HCT116 (cell line): Measurements from ENCODE around the gene MED27. TPM values are rescaled to one million over a fixed set of nuclear protein-coding genes. Genes with fewer than 3 reads are reported as not detected.

Experiments
- ATAC-seq: fragments of 200-7000 bp; cut with Tn5 transposase; 2 replicates; pipeline ENCODE4 v1.9.1; 2020; ENCODE audit warnings: mild to moderate bottlenecking, moderate library complexity
- BruUV-seq: library from RNA; stranded (reverse); fragments of 400-500 nt; replicated peaks from 2 replicates; lab custom pipeline; 2021; lab: Mats Ljungman, UMichigan
- CTCF ChIA-PET: fragments of 300-600 bp; sonication (Branson Sonifier 250); formaldehyde crosslinking; loops from one replicate; lab custom pipeline; 2021; ENCODE audit warnings: antibody characterized with exemption; lab: Charles Lee
- POLR2A ChIA-PET: fragments of 300-600, 350-600 bp; sonication (Branson Sonifier 250); formaldehyde crosslinking; loops from one replicate; lab custom pipeline; 2021; ENCODE audit warnings: antibody characterized with exemption; lab: Charles Lee
- RAD21 ChIA-PET, 2 experiments: fragments of 300-600 bp; sonication (Branson Sonifier 250); formaldehyde crosslinking; loops; one replicate each; lab custom pipeline; 2023; ENCODE audit warnings: low total read pairs in 2 of 2; ENCODE audit not compliant: uncharacterized antibody in 2 of 2, unreplicated experiment in 2 of 2, low non-redundant PET in 1 of 2; lab: Charles Lee
- DNase-seq: peaks from one replicate; pipeline ENCODE4 v3.0.0-alpha.2; 2010; ENCODE audit warnings: low read depth, low spot score
- H2AFZ ChIP-seq: fragments of 200-600 bp; shearing (Covaris generic), sonication (generic); 2 replicates; pipeline ENCODE4 v1.6.1; 2017; ENCODE audit warnings: low read depth, mixed run types, mixed read lengths, antibody characterized with exemption, low read length; ENCODE audit not compliant: poor library complexity, severe bottlenecking
- H3K27ac ChIP-seq: 2 replicates; pipeline ENCODE4 v1.5.1; 2012; ENCODE audit warnings: low read depth, low read length
- H3K27me3 ChIP-seq: fragments of 200-600 bp; sonication (generic); 2 replicates; pipeline ENCODE4 v1.6.1; 2016; ENCODE audit warnings: mixed run types, low read length, mixed read lengths; ENCODE audit not compliant: insufficient read depth
- H3K36me3 ChIP-seq, 2 experiments: fragments of 200-500 bp in 1 of 2; fragments of 200-600 bp in 1 of 2; sonication (Bioruptor generic) in 1 of 2; sonication (generic) in 1 of 2; 2 replicates each; pipeline versions ENCODE4 v1.5.1 to v1.6.1; 2014 to 2016; ENCODE audit warnings: low read length in 2 of 2, inconsistent platforms in 1 of 2, mixed read lengths in 1 of 2, mixed run types in 1 of 2; ENCODE audit not compliant: insufficient read depth in 2 of 2, control insufficient read depth in 1 of 2
- H3K4me1 ChIP-seq, 2 experiments: fragments of 200-600 bp in 1 of 2; sonication (generic) in 1 of 2; 2 replicates each; pipeline versions ENCODE4 v1.5.1 to v1.6.1; 2012 to 2017; ENCODE audit warnings: low read length in 2 of 2, inconsistent platforms in 1 of 2, mild to moderate bottlenecking in 1 of 2, mixed read lengths in 1 of 2, mixed run types in 1 of 2, moderate library complexity in 1 of 2; ENCODE audit not compliant: insufficient read depth in 2 of 2, control insufficient read depth in 1 of 2
- H3K4me2 ChIP-seq: fragments of 200-600 bp; sonication (generic); 2 replicates; pipeline ENCODE4 v1.6.1; 2017; ENCODE audit warnings: mixed run types, low read length, mixed read lengths
- H3K4me3 ChIP-seq, 2 experiments: fragments of 200-600 bp in 1 of 2; sonication (generic) in 1 of 2; replicated peaks in 1 of 2; 2 replicates each; pipeline ENCODE4 v1.5.1; 2011 to 2016; ENCODE audit warnings: low read length in 2 of 2, control low read depth in 1 of 2, low read depth in 1 of 2, mild to moderate bottlenecking in 1 of 2, mixed read lengths in 1 of 2, mixed run types in 1 of 2
- H3K79me2 ChIP-seq: fragments of 200-600 bp; sonication (generic); 2 replicates; pipeline ENCODE4 v1.6.1; 2017; ENCODE audit warnings: mild to moderate bottlenecking, mixed run types, low read length, moderate library complexity, mixed read lengths; ENCODE audit not compliant: insufficient read depth
- H3K9ac ChIP-seq: fragments of 200-600 bp; sonication (generic); 2 replicates; pipeline ENCODE4 v1.6.1; 2016; ENCODE audit warnings: low read length, mixed read lengths
- H3K9me2 ChIP-seq: fragments of 200-600 bp; sonication (generic), shearing (Covaris generic); 2 replicates; pipeline ENCODE4 v1.6.1; 2017; ENCODE audit warnings: mixed run types, mild to moderate bottlenecking, moderate library complexity; ENCODE audit not compliant: insufficient read depth
- H3K9me3 ChIP-seq, 2 experiments: fragments of 200-500 bp in 1 of 2; fragments of 200-600 bp in 1 of 2; sonication (Bioruptor generic) in 1 of 2; sonication (generic) in 1 of 2; 2 replicates each; pipeline ENCODE4 v1.6.1; 2014 to 2017; ENCODE audit warnings: low read length in 2 of 2, mixed read lengths in 2 of 2, inconsistent platforms in 1 of 2, low read depth in 1 of 2, mild to moderate bottlenecking in 1 of 2, mixed run types in 1 of 2, moderate library complexity in 1 of 2; ENCODE audit not compliant: control insufficient read depth in 1 of 2, insufficient read depth in 1 of 2
- H4K20me1 ChIP-seq: fragments of 200-600 bp; sonication (generic), shearing (Covaris generic); 2 replicates; pipeline ENCODE4 v1.6.1; 2017; ENCODE audit warnings: mixed run types, mild to moderate bottlenecking, moderate library complexity; ENCODE audit not compliant: insufficient read depth
- CBX3 ChIP-seq: IDR thresholded peaks from 2 replicates; pipeline ENCODE4 v1.6.1; 2012; ENCODE audit warnings: low read depth
- CEBPB ChIP-seq: IDR thresholded peaks from 2 replicates; pipeline ENCODE4 v1.6.1; 2012; ENCODE audit warnings: low read depth
- EGR1 ChIP-seq: IDR thresholded peaks from 2 replicates; pipeline ENCODE4 v1.6.1; 2012; ENCODE audit warnings: low read depth
- EZH2phosphoT487 ChIP-seq: fragments of 200-600 bp; IDR thresholded peaks from 2 replicates; pipeline ENCODE4 v1.6.1; 2018; ENCODE audit warnings: antibody characterized with exemption, borderline replicate concordance
- FOSL1 ChIP-seq: IDR thresholded peaks from 2 replicates; pipeline ENCODE4 v1.6.1; 2012; ENCODE audit warnings: low read depth
- JUND ChIP-seq: IDR thresholded peaks from 2 replicates; pipeline ENCODE4 v1.6.1; 2012
- POLR2AphosphoS5 ChIP-seq: IDR thresholded peaks from 2 replicates; pipeline ENCODE4 v1.6.1; 2011; ENCODE audit warnings: mild to moderate bottlenecking, low read depth, low read length, moderate library complexity
- SIN3A ChIP-seq: IDR thresholded peaks from 2 replicates; pipeline ENCODE4 v1.6.1; 2012; ENCODE audit warnings: low read depth
- SP1 ChIP-seq: IDR thresholded peaks from 2 replicates; pipeline ENCODE4 v1.6.1; 2012; ENCODE audit warnings: low read depth
- SRF ChIP-seq: IDR thresholded peaks from 2 replicates; pipeline ENCODE4 v1.6.1; 2012; ENCODE audit warnings: low read depth
- TCF7L2 ChIP-seq: IDR thresholded peaks from 2 replicates; pipeline ENCODE4 v1.7.0; 2011; ENCODE audit warnings: borderline replicate concordance, inconsistent platforms; ENCODE audit not compliant: insufficient read depth, insufficient read length; ENCODE audit errors: extremely low read depth
- ZFX ChIP-seq: fragments of 450-650 bp; IDR thresholded peaks from 2 replicates; pipeline ENCODE4 v1.6.1; 2017
- ZNF274 ChIP-seq: fragments of 200-500 bp; sonication (Bioruptor generic); IDR thresholded peaks from 2 replicates; pipeline ENCODE4 v1.6.1; 2014; ENCODE audit warnings: mild to moderate bottlenecking, low read depth, low read length, inconsistent platforms
- intact Hi-C: fragments of 100-400 bp; cut with micrococcal nuclease; formaldehyde crosslinking; loops from 2 replicates; pipeline ENCODE4 v1.10.0; 2022
- total RNA-seq: library from RNA; stranded (reverse); gene quantifications from one replicate; pipeline ENCODE4 v1.2.1, GENCODE V29; 2021; ENCODE audit not compliant: unreplicated experiment
- TF ChIP-seq, protein P1 (sequence below): IDR thresholded peaks from 2 replicates; pipeline ENCODE4 v1.6.1; 2012; ENCODE audit warnings: low read depth
- TF ChIP-seq, protein P2 (sequence below): IDR thresholded peaks from 2 replicates; pipeline ENCODE4 v1.6.1; 2012

The MED27 gene
- total RNA-seq, 1 experiment from 2014 or later = 26.9 TPM

GRCh38 chr9:132048201-132048600 lies 31.5 kb downstream of the MED27 start:
- Histone ChIP-seq H3K9ac (no peak overlapping the region), H3K9me2 (no peaks in the 10 kb centered on the region), H4K20me1 (no peaks in the 10 kb centered on the region), H3K9me3 (no peaks in the 10 kb centered on the region), H3K4me3 (no peak overlapping the region), H3K27ac (no peak overlapping the region), H3K4me2 (no peak overlapping the region), H3K4me1 (no peaks in the 10 kb centered on the region), H3K36me3 (no peaks in the 10 kb centered on the region), H2AFZ (no peak overlapping the region), H3K27me3 (no peaks in the 10 kb centered on the region), H3K79me2 (peaks cover 42% of the 10 kb centered on the region)
- no peak for DNase-seq
- ChIA-PET POLR2A (no interaction called here), CTCF (no interaction called here), RAD21 (no interaction called here)
- intact Hi-C loops = no loop called here
- no peak for TF ChIP-seq ZFX
- no peak for TF ChIP-seq TCF7L2
- TF ChIP-seq POLR2AphosphoS5 = no peak
- TF ChIP-seq JUND = no peak
- TF ChIP-seq EZH2phosphoT487 = no peak
- no peak for TF ChIP-seq CEBPB
- TF ChIP-seq ZNF274 = no peak
- TF ChIP-seq SP1 = no peak
- no peak for ATAC-seq
- no TSS peak for BruUV-seq

GRCh38 chr9:132046456-132046855 lies 33.2 kb downstream of the MED27 start:
- no peak for ATAC-seq
- no peak overlapping the region for H3K4me3 ChIP-seq
- DNase-seq = no peak
- H3K4me1 ChIP-seq = peaks cover 6 to 13% of the 10 kb centered on the region in 2 experiments
- TF ChIP-seq SIN3A (no peak), EGR1 (no peak), ZFX (no peak), POLR2AphosphoS5 (no peak), SP1 (no peak), CBX3 (no peak), JUND (no peak), FOSL1 (no peak), SRF (no peak)
- TF ChIP-seq, protein P1, sequence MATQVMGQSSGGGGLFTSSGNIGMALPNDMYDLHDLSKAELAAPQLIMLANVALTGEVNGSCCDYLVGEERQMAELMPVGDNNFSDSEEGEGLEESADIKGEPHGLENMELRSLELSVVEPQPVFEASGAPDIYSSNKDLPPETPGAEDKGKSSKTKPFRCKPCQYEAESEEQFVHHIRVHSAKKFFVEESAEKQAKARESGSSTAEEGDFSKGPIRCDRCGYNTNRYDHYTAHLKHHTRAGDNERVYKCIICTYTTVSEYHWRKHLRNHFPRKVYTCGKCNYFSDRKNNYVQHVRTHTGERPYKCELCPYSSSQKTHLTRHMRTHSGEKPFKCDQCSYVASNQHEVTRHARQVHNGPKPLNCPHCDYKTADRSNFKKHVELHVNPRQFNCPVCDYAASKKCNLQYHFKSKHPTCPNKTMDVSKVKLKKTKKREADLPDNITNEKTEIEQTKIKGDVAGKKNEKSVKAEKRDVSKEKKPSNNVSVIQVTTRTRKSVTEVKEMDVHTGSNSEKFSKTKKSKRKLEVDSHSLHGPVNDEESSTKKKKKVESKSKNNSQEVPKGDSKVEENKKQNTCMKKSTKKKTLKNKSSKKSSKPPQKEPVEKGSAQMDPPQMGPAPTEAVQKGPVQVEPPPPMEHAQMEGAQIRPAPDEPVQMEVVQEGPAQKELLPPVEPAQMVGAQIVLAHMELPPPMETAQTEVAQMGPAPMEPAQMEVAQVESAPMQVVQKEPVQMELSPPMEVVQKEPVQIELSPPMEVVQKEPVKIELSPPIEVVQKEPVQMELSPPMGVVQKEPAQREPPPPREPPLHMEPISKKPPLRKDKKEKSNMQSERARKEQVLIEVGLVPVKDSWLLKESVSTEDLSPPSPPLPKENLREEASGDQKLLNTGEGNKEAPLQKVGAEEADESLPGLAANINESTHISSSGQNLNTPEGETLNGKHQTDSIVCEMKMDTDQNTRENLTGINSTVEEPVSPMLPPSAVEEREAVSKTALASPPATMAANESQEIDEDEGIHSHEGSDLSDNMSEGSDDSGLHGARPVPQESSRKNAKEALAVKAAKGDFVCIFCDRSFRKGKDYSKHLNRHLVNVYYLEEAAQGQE = no peak
- TF ChIP-seq, protein P2, sequence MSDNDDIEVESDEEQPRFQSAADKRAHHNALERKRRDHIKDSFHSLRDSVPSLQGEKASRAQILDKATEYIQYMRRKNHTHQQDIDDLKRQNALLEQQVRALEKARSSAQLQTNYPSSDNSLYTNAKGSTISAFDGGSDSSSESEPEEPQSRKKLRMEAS = no peak
- H3K4me2 ChIP-seq = no peak overlapping the region
- ChIA-PET CTCF (interaction anchor here (0.8 kb wide), 1 partner anchor 213 kb away, joined by 4 read pairs; no protein-coding TSS in a partner anchor), RAD21 (no interaction called here), POLR2A (no interaction called here)
- intact Hi-C loops = no loop called here
- no peaks in the 10 kb centered on the region for H3K9me3 ChIP-seq
- H3K9me2 ChIP-seq = no peaks in the 10 kb centered on the region
- no peaks in the 10 kb centered on the region for H3K36me3 ChIP-seq
- H3K79me2 ChIP-seq = peaks cover 39% of the 10 kb centered on the region
- BruUV-seq = no TSS peak
- H3K27me3 ChIP-seq = no peaks in the 10 kb centered on the region
- H3K9ac ChIP-seq = no peak overlapping the region
- no peaks in the 10 kb centered on the region for H4K20me1 ChIP-seq
- no peak overlapping the region for H3K27ac ChIP-seq
- no peak overlapping the region for H2AFZ ChIP-seq
